WERI-Rb-1 (cell line): ENCODE results near the gene RBM18.

Experiments
- DNase-seq: peaks from one replicate; pipeline ENCODE4 v3.0.0-alpha.2; 2020
- H3K27ac ChIP-seq: fragments of 250-450 bp; sonication (Bioruptor Pico); 2 replicates; pipeline ENCODE4 v1.5.1; 2020; ENCODE audit warnings: mild to moderate bottlenecking, moderate library complexity
- H3K27me3 ChIP-seq: fragments of 250-450 bp; sonication (Bioruptor Pico); 2 replicates; pipeline ENCODE4 v1.5.1; 2021; ENCODE audit warnings: mild to moderate bottlenecking, low read depth, moderate library complexity; ENCODE audit not compliant: insufficient read depth, severe bottlenecking
- H3K36me3 ChIP-seq: fragments of 250-450 bp; sonication (Bioruptor Pico); 2 replicates; pipeline ENCODE4 v1.5.1; 2020; ENCODE audit warnings: mild to moderate bottlenecking, moderate library complexity
- H3K4me3 ChIP-seq: 2 replicates; pipeline ENCODE4 v1.5.1; 2011; ENCODE audit warnings: low read depth, mild to moderate bottlenecking, control low read depth, low read length
- H3K9me3 ChIP-seq: fragments of 250-450 bp; sonication (Bioruptor Pico); 2 replicates; pipeline ENCODE4 v1.5.1; 2021; ENCODE audit warnings: mild to moderate bottlenecking, moderate library complexity; ENCODE audit not compliant: severe bottlenecking
- CTCF ChIP-seq: IDR thresholded peaks from 2 replicates; pipeline ENCODE4 v1.5.1; 2011; ENCODE audit warnings: low read depth, mild to moderate bottlenecking, control low read depth, inconsistent platforms, low read length

RBM18 gene

DNA sequence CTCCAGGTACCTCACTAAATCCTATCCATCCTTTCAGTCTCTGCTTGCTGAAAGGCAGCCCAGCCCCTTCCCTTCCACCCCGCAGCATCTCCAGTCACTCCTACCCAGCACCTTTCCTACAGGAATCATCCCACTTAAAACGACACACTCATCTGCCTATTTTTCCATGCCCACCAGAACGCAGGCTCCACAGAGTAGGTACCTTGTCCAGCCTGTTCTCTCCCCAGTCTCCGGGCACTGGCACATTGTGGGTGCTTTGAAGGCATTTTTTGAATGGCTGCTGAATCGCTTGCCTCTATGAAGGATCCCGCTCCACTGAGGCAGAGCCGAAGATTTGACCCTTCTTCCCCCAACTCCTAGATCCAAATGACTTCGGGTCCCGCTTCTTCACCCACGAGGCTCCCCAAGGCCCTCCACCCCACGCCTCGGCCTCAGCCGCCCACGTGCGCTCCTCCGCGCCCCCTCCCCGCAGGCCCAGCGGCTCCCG, 51.5 kb downstream of the RBM18 start:
- TF ChIP-seq CTCF: no peak
- Histone ChIP-seq H3K27me3 (peaks cover 71% of the 10 kb centered on the region), H3K36me3 (no peaks in the 10 kb centered on the region), H3K27ac (no peak overlapping the region), H3K4me3 (peak overlapping the region; percentile 44), H3K9me3 (peaks cover 3% of the 10 kb centered on the region)
- no peak for DNase-seq

DNA sequence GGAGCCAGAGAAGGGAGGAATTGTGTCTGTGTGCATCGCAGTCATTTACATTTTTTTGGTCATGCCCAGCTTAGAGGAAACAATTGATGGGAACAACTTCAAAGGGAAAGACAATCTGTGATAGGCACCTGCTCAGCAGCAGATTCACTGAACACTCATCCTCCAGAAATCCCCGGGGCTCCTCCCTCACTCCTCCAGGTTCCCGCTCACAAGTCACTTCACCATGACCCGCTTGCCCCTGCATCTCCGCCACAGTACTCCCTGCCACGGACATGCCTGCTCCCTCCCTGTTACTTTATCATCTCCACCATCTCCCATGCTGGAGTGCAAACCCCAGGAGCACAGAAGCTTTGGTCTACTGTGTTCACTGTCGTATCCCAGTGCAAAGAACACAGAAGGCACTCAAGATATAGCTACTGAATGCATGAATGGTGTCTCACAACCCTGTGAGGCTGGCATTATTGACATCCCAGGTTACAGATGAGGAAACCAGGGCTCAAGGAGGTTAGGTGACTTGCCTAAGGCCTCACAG, 52.1 kb downstream of the RBM18 start:
- no peak overlapping the region for H3K4me3 ChIP-seq
- peaks cover 3% of the 10 kb centered on the region for H3K9me3 ChIP-seq
- no peaks in the 10 kb centered on the region for H3K36me3 ChIP-seq
- no peak for DNase-seq
- H3K27me3 ChIP-seq: peaks cover 65% of the 10 kb centered on the region
- no peak for TF ChIP-seq CTCF
- no peak overlapping the region for H3K27ac ChIP-seq

- H3K9me3 ChIP-seq: peaks cover 3% of the 10 kb centered on the region
- H3K36me3 ChIP-seq: no peaks in the 10 kb centered on the region
- no peak for DNase-seq
- no peak for TF ChIP-seq CTCF
- H3K4me3 ChIP-seq: no peak overlapping the region
- H3K27me3 ChIP-seq: peaks cover 43% of the 10 kb centered on the region
- no peak overlapping the region for H3K27ac ChIP-seq
These were observed 55.2 kb downstream of the RBM18 start for GRCh38 chr9:122209451-122209850.

- TF ChIP-seq CTCF: no peak
- H3K27ac ChIP-seq: no peak overlapping the region
- H3K27me3 ChIP-seq: peaks cover 21% of the 10 kb centered on the region
- H3K36me3 ChIP-seq: no peaks in the 10 kb centered on the region
- DNase-seq: no peak
- no peaks in the 10 kb centered on the region for H3K9me3 ChIP-seq
- H3K4me3 ChIP-seq: no peak overlapping the region
These were observed 57.5 kb downstream of the RBM18 start for GRCh38 chr9:122207096-122207495.

- peaks cover 14% of the 10 kb centered on the region for H3K27me3 ChIP-seq
- TF ChIP-seq CTCF: no peak
- H3K27ac ChIP-seq: no peak overlapping the region
- H3K4me3 ChIP-seq: no peak overlapping the region
- H3K36me3 ChIP-seq: no peaks in the 10 kb centered on the region
- H3K9me3 ChIP-seq: no peaks in the 10 kb centered on the region
- DNase-seq: no peak
These were observed 58.3 kb downstream of the RBM18 start for GRCh38 chr9:122206118-122207046.
